GM12875 (cell line): ENCODE measurements around the gene RNF224.
"Not testable (repeated sequence)": the region's sequence is repeated elsewhere in the genome, so short reads cannot be mapped to it uniquely, and the experiment has no call there.

Experiments used
- H3K4me3 ChIP-seq: one replicate; pipeline ENCODE4 v1.5.1; 2011; ENCODE audit warnings: low read depth, low read length, control low read depth
- TF ChIP-seq, protein P1 (sequence below): IDR thresholded peaks from 2 replicates; pipeline ENCODE4 v1.5.1; 2011; ENCODE audit warnings: low read depth, mild to moderate bottlenecking, control low read depth, inconsistent platforms, low read length, moderate library complexity, borderline replicate concordance; ENCODE audit not compliant: insufficient read depth

Gene RNF224

DNA sequence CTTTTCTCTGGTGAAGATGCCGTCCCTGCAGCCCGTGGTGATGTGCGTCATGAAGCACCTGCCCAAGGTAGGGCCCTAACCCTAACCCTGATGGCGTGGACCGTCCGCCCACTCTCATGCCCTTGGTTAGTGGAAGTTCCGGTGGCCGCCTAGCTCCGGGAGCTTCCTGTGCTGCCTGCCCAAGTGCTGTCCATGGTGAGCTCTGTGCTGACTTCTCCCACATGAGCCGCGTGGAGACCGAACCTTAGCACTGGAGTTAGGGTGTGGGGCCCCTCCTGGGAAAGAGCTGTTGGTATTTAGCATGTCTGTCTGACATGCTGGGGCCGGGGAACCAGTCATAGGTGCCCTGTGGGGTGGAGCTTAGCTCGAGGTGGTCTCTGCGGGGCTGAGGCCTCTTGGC lies 29.1 kb downstream of the RNF224 start:
- TF ChIP-seq, protein P1, sequence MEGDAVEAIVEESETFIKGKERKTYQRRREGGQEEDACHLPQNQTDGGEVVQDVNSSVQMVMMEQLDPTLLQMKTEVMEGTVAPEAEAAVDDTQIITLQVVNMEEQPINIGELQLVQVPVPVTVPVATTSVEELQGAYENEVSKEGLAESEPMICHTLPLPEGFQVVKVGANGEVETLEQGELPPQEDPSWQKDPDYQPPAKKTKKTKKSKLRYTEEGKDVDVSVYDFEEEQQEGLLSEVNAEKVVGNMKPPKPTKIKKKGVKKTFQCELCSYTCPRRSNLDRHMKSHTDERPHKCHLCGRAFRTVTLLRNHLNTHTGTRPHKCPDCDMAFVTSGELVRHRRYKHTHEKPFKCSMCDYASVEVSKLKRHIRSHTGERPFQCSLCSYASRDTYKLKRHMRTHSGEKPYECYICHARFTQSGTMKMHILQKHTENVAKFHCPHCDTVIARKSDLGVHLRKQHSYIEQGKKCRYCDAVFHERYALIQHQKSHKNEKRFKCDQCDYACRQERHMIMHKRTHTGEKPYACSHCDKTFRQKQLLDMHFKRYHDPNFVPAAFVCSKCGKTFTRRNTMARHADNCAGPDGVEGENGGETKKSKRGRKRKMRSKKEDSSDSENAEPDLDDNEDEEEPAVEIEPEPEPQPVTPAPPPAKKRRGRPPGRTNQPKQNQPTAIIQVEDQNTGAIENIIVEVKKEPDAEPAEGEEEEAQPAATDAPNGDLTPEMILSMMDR, result no peak

GRCh38 chr9:137256856-137257255 lies 29.6 kb downstream of the RNF224 start:
- TF ChIP-seq, protein P1, result no peak
- no peak overlapping the region for H3K4me3 ChIP-seq

More for the DNA sequence above, 29.1 kb downstream of the RNF224 start:
- H3K4me3 ChIP-seq, result peak overlapping the region; percentile 99

DNA sequence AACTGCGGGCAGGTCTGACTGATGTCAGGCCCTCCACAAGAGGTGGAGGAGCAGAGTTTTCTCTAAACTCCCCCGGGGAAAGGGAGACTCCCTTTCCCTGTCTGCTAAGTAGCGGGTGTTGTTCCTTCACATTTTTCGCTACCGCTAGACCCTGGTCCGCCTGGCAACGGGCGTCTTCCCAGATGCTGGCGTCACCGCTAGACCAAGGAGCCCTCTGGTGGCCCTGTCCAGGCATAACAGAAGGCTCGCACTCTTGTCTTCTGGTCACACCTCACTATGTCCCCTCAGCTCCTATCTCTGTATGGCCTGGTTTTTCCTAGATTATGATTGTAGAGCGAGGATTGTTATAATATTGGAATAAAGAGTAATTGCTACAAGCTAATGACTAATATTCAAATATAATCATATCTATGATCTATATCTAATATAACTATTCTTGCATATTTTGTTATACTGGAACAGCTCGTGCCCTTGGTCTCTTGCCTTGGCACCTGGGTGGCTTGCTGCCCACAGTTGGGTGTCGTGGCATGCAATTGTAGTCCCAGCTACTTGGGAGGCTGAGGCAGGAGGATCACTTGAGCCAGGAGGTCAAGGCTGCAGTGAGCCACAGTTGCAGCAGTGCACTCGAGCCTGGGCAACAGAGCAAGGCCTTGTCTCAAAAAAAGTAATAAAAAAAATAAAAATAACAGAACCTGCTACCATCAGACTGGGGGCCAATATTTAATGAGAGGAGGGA lies 35.0 kb downstream of the RNF224 start:
- TF ChIP-seq, protein P1, result peak; percentile 28; the same call in 1 of the 2 replicates
- H3K4me3 ChIP-seq, result not testable (repeated sequence)

- TF ChIP-seq, protein P1, result no peak
Measured at GRCh38 chr9:137262909-137263285, 35.6 kb downstream of the RNF224 start.

DNA sequence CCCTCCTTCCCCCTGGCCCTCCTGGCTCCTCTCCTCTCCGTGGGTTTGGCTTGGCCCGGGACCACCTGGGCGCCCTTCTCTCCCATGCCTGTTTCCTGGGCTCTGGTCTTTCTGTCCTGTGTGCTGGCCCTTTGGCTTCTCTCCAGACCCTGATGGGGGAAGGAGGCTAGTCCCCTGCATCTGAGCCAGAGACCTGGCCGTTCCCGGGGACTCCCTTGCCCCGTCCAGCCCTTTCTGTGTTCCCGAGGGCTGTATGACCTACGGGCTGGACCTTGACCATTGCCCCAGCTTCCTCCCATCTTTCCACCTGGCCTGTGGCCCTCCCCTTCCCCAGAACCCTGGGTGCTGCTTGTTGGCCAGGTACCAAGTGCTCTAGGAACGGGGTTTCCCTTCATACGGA lies 36.2 kb downstream of the RNF224 start:
- no peak overlapping the region for H3K4me3 ChIP-seq
- TF ChIP-seq, protein P1, result no peak

More at GRCh38 chr9:137262909-137263285, 35.6 kb downstream of the RNF224 start:
- H3K4me3 ChIP-seq, result no peak overlapping the region

DNA sequence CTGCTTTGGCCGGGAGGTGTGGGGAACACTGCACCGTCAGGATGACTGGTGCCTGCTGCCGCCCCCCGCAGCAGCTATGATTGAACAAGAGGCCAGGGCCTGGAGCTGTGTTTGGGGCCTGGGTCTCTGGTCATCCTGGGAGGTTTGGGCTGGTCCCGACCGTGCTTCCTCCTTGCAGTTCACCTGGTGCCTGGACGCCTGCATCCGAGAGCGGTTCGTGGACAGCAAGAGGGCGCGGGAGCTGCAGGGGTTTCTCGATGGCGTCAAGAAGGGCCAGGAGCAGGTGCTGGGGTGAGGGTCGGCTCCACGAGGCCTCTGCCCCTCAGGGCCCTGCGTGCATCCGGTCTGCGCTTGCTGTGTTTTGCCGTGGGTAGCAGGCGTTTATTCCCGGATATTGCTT lies 36.8 kb downstream of the RNF224 start:
- no peak overlapping the region for H3K4me3 ChIP-seq

More for the DNA sequence above, 36.8 kb downstream of the RNF224 start:
- TF ChIP-seq, protein P1, result no peak
